ENCODE data around the gene CISD3.

Gene CISD3

DNA sequence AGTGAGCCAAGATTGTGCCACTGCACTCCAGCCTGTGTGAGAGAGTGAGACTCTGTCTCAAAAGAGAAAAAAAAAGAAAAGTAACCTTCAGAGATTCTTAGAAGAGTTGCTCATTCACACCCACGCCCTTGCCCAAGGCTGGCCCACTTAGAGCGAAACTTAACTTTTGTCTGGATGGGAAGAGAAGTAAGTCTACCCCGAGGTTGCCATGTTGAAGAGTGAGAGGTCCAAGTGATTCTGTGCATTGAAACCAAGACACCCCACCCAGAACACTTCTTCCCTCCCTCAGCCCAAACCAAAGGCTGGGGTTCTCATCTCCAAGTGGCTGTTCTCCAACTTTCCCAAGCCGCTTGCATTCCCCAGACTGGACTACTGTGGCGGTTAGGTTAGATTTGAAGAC, 2.4 kb upstream of the CISD3 start:
- in situ Hi-C loops (cut with MboI; ENCODE audit: low sequenced_read_pairs) = no loop called here

DNA sequence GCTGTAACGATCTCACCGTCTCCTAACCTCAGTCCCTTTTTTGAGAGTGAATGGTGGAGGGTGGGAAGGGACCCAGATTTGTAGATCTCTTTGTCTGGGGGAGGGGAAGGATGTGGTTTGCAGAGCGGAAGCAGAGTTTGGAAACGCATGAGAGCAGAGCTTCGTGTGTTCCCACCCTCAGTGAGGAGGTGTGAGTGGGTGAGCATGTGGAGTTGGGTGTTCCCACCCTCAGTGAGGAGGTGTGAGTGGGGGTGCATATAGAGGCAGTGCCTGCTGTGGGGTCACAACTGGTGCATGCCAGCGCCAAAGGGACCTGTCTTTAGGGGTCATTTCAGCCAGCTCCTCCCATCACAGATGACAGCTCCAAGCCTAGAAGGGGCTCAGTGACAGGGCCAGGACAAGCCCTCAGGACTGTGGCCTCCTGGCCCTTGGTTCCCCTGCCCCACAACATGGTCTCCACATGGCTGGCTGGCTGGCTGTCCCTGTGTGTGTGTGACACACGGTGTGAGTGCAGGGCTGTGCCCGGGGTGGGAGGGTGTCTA, 1.8 kb upstream of the CISD3 start:
- in situ Hi-C loops (cut with MboI; ENCODE audit: low sequenced_read_pairs) = no loop called here

DNA sequence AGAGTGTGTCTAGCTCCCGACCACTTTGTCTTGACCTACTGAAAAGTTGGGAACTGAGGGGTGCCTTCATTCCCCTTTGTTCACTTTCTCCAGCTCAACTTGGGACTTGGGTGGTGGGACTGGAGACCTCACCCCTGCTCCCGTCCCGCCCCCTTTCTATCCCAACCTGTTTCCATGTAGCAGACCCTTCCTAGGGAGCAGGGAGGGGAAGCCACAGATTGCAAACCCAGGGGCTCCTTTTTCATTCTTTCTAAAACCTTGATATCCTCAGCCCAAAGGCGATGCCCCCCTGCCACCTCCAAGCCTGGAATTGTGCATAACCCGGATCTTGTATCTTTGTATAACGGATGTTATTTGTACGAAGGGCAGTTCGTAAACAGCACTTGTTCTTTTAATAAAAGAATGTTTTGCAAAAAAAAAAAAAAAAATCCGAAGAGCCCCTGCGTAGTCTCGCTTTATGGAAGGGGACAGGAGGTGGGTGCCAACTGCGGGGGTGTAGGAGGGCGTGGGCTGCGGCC, 714 bp upstream of the CISD3 start:
- in situ Hi-C loops (cut with MboI; ENCODE audit: low sequenced_read_pairs) = no loop called here

DNA sequence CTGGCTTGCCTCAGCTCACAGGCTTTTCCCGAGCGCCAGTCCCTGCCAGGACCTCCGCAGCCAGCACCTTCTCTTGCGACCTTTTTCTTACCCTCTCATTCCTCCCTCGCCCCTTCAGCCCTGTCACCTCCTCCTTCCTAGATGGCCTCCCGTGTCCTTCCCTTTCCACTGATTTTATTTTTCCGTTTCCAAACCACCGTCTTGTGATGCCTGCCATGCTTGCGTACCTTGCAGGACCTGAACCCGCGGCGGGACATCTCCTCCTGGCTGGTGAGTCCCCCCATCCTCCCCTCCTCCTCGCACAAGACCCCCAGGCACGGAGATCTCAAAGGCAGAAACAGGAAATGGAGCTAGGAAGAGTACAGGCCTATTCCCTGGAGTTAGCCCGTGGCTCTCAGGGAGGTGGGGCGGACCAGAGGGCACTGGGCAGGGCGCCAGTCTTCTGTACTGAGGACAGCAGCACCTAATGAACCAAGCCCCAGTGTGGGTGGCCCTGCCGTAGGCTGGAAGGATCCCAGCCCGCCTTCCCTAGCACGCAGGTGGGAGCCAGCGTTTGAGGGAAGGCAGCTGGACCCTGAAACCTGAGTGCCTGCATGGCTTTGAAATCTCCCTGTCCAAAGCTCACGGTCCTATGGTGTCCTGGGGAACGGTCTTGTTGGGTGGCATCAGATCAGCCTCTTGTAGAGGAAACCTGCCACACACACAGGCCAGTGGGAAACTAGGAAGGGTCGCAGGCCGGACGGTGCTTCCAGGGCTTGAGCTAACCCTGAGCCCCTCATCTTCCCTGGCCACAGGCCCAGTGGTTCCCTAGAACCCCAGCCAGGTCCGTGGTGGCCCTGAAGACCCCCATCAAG, 612 bp downstream of the CISD3 start:
- in situ Hi-C loops (cut with MboI; ENCODE audit: low sequenced_read_pairs) = loop anchor here (5.0 kb wide), 1 partner anchor 53 kb away; no protein-coding TSS in a partner anchor

DNA sequence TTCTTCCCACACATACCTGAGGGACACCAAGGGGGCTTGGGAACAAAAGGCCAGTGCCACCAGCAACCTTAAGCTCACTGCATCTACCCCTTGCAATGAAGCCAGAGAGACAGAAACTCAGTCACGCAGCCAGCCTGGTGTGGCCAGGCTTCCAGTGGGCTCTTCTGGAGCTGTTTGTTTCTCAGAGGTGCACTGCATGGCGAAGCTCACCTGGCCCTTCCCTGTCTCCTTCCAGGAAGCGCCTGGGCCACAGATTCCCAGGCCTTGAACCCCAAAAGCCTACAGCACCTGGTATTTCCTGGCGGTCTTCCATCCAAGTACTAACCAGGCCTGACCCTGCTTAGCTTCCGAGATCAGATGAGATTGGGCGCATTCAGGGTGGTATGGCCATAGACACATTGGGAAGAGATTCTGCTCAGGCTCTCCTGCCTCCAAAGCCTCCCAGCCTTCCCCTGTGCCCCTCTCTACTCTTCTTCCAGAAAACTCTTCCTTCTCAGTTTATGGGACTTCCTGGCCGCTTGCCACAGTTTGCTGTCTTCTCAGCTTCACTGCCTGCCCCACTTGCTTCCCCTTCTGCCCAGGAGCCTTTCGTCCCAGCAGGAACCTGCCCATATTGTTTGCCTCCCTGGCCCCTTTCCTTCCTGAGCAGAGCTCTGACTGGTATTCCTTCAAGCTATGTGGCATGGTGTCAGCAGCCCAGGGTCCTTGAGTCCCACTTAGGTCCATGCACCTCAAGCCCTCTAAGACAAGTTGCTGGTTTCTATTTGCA, 1.6 kb downstream of the CISD3 start:
- in situ Hi-C loops (cut with MboI; ENCODE audit: low sequenced_read_pairs) = loop anchor here (5.0 kb wide), 1 partner anchor 54 kb away; no protein-coding TSS in a partner anchor

DNA sequence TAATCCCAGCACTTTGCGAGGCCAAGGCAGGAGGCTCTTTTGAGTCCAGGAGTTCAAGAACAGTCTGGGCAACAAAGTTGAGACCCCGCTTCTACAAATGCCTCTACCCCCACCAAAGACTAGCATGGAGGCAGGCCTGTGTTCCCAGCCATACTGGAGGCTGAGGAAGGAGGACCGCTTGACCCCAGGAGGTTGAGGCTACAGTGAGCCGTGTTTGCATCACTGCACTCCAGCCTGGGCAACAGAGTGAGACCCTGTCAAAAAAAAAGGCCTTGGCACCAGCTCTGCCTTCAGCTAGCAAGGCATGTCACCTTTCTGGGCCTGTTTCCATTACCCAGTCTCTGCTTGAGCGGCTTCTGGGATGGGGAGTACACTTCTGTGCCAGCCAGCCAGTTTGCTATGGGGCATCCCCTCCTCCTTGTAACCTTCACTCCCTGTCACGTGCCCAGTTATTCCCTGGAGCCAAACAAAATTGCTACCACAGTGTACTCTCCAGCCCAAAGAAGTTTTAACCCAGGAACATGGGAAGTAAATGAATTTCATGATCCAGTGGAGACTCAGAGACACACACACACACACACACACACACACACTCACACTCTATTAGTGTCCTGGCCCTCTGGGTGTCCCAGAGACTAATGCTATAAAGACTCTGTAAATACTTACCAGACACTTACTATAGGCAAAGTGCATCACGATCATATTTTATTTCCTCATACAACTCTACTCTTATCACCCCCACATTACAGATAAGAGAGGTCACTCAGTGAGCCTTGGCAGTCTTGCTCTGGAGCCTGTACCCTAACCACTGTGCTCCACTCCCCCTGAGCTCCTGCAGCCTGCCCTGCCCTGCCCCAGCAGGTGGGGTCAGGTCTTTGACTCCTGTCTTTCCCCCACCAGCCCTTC, 2.5 kb downstream of the CISD3 start:
- in situ Hi-C loops (cut with MboI; ENCODE audit: low sequenced_read_pairs) = loop anchor here (5.0 kb wide), 1 partner anchor 55 kb away; no protein-coding TSS in a partner anchor

DNA sequence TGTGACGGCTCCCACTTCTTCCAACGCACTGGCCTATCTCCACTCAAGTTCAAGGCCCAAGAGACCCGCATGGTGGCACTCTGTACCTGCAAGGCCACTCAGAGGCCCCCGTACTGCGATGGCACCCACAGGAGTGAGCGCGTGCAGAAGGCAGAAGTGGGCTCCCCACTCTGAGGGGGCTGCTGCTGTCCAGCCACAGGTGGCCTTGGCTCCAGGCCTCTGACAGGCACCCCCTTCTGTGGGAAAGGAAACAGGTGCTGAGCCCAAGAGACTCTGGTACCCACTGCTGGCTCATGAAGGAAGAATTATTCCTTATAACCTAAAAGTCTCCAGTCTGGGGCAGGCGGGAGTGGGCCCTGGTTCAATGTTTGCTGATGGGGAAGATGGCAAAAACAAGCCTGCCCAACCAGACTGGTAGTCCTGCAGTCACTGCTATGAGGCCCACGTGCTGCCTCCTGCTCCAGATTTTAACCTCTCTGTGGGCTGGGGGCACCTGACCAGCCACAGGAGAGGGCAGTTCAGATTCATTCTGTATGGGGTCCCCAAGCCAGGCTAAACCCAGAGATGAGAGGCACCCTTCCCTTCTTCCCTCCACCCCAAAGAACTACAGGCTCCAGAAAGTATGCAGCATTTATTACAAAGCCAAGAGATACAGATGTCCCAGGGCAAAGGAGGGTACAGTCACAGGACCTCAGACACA, 3.3 kb downstream of the CISD3 start:
- in situ Hi-C loops (cut with MboI; ENCODE audit: low sequenced_read_pairs) = loop anchor here (5.0 kb wide), 1 partner anchor 56 kb away; no protein-coding TSS in a partner anchor

DNA sequence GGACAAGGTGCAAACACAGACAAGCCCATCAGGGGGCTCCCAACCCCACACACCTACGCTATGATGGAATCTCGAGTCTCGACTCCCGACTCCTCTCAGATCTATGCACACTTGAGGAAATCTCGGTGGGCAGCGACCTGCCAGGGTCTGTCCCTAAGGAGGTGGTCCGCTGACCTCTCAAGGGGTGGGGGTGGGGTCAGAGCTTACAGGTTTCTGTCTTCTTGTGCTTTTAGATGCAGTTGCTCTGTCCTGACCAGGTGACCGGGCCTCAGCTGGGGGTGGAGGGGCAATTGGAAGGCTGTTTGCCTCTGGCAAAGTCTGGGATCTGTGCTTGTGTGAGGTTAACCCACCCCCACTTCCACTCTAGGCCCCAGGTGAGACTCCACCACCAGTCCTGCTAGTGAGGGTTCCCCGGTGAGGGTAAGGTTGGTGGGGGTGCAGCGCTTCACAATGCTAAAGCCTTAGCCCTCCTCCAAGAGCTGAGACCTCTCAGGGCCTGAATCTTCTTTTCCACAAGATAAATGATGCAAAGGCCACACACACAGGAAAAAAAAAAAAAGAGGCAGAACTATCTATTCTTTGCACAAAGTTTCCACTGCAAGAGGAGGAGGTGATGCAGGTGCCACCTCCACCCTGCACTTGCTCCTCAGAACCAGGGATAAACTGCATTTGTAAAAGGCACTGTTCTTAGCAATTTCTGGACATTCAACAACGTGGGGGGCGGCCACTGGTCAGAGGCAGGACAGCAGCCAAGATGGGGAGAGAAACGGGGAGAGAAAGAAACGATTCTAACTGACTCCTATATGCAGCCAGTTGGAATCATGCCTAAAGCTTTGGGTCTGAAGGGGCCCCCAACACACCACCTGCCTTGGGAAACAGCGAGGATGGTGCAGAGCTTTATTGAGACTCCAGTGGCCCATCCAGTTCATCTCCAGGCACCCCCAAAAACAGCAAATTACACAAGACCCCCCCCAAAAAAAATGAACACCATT, 4.1 kb downstream of the CISD3 start:
- in situ Hi-C loops (cut with MboI; ENCODE audit: low sequenced_read_pairs) = loop anchor here (5.0 kb wide), 1 partner anchor 57 kb away; no protein-coding TSS in a partner anchor

DNA sequence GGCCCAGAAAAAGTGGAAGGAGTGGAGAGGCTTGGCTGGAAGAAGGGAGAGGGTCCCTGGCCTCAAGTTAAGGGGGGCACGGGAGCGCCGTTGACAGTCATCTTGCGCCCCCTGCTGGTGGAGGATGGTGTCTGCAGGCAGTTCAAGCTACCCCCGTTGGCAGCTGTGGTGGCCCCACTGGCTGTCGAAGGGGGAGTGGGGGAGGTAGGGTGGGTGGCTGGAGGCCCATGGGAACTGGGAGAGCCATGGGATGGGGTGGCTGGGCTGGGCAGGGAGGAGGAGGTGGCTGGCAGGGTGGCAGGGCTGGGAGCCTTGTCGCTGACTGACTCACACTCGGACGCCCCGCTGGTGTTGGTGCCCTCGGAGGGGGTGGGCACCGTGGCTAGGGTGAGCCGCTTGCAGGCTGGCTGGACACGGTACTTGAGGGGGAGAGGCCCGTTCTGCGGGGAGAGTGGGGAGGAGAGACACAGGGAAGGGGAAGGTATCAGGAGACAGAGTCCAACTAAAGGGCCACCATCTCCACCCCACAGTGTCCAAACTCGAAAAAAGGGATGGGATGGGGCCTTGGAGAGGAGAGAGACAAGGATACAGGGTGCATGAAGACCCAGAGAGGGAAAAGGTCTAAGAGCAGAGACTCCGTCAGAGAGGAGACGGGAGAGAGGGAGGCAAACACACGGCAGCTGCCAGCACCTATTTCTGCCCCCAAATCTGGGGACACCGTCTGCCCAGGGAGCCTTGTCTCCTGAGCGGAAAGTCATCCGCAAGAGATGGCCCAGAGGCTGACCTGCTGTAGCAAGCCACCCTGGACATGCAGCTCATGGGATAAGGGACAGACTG, 5.2 kb downstream of the CISD3 start:
- in situ Hi-C loops (cut with MboI; ENCODE audit: low sequenced_read_pairs) = no loop called here

DNA sequence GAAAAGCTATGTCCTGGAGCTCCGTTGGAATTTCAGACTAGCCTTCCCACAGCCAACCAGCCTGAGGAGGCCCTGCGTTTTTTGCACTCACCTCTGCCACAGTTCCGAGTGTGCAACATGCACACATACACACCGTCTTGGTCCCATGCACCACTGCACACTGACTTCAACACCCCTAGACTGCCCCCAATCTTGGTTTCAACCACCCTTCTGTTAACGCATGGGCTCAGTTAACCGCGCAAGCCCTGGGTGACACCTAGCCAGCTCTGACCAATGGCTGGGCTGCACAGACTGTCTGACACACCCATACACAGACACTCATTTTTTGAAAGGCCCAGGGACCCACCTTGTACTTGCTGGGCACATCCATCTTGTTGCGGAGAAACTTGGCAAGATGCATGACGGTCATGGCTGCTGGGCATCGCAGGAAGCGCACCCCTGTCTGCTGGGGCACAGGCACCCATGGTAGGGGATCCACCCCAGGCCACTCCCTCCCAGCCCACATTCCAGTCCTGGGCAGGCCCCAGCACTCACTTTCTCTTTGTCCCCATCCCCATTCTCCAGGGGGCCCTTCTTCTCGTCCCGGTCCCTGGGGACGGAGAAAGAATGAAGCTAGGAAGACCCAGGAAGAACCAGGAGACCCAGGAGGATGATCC, 8.0 kb downstream of the CISD3 start:
- in situ Hi-C loops (cut with MboI; ENCODE audit: low sequenced_read_pairs) = no loop called here

DNA sequence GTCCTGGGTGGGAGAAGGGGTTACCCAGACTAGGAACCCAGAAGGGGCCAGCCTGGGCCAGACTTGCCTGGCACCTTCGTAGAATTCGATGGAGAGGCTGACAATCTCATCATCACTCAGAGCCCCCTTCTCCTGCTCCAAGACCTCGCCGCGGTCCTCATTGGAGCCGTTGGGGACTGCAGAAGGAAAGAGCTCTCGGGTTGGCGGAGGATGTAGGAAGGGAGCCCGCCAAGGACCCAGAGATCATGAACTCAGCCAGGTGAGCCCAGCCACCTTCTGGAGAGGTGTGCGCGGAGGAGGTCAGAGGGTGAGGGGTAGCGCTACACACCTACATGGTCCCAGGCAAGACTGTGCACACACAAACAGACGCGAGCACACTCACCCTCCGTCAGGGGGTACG, 8.5 kb downstream of the CISD3 start:
- in situ Hi-C loops (cut with MboI; ENCODE audit: low sequenced_read_pairs) = no loop called here

DNA sequence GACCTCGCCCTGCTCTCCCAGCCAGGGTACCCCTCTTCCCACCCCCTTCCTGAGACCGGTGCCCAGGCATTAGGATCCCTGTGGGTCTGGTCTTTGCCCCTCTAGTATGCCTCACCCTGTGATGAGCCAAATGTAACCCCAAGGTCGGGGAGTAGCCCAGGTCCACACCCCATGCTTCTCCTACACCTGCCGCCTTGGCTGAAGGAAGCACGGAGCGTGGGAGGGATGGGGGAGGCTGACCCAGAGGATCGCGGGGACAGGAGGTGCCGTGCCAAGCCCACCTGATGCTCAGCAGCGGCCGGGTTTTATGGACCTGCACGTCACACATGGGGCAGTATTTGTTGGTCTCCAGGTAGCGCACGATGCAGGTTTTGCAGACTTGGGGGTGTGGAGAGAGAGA, 9.2 kb downstream of the CISD3 start:
- in situ Hi-C loops (cut with MboI; ENCODE audit: low sequenced_read_pairs) = no loop called here

DNA sequence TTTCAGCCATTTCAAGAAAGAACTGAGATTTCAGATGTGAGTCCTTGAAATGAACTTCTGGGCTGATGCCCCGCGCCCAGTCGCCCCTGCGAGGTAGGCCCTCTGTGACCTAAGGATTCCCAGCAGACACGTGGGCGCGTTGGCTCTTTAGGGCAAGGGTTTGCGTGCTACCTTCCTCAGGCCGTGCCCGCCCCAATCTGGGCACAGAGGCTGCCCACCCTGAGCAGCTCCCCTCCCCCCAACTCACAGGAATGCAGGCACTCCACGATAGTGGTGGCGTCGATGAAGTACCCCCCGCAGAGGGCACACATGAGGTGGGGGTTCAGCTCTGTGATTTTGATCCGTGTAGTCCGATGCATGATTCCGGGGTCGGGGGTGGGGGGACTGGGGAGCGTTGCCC, 9.9 kb downstream of the CISD3 start:
- in situ Hi-C loops (cut with MboI; ENCODE audit: low sequenced_read_pairs) = no loop called here

DNA sequence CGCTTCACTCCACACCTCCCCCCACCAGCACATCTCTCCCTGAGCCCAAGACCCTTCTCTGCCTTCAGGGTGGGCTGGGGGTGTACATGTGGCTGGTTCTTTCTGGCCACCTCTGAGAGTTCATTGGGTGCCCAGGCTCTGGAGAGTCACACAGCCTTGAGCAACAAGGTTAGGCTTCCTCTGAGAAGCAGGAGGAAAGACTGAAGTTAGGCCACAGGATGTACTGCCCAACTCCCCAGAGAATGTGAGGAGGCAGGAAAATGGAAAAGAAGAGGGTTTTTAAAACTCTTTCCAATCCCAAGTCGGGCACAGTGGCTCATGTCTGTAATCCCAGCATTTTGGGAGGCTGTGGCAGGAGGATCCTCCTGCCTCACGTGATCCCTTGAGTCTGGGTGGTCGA, 10.7 kb downstream of the CISD3 start:
- in situ Hi-C loops (cut with MboI; ENCODE audit: low sequenced_read_pairs) = no loop called here

DNA sequence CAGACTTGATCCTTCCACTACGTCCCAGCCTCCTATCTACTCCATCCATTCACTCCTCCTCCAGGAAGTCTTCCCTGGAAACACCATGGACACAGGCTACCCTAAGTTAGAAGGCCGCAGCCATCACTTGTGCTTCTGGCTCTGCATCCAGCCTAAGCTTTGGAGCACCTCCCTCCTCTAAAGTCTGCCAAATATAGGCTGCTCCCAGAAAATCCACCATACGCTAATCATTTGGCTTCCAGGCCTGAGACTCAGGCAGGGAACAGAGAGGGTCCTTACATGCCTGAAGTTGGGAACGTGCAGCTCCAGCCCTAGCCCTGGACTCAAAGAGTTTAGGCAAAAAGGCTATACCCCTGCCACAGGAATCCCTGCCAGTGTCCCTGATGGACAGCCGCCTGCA, 11.3 kb downstream of the CISD3 start:
- in situ Hi-C loops (cut with MboI; ENCODE audit: low sequenced_read_pairs) = no loop called here

DNA sequence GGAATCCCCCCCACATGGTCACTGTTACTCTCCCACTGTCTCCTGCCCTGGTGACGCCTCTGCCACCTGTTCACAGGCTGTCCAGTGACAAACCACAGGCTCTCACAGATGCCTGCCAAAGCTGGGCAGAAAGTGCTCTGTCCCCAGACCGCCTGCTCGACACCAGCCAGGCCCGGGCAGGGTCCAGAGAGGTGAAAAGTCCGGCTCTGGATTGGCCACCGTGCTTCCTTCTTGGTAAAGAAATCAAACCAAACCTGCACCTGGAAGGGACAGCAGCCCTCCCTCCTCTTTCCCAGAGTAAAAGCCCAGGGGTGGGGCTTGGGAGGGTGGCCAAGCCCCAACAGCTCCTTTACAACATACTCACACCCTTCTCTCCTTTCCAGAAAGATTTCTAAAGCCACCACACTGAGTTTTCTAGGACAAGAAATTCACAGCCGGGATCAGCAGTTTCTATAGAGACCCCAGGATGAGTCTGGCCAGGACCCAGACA, 11.8 kb downstream of the CISD3 start:
- in situ Hi-C loops (cut with MboI; ENCODE audit: low sequenced_read_pairs) = no loop called here
